ENCODE results near the gene TAF1B.
A peak's percentile ranks its signal among the peaks of the same experiment; 100 is the strongest.

DNA sequence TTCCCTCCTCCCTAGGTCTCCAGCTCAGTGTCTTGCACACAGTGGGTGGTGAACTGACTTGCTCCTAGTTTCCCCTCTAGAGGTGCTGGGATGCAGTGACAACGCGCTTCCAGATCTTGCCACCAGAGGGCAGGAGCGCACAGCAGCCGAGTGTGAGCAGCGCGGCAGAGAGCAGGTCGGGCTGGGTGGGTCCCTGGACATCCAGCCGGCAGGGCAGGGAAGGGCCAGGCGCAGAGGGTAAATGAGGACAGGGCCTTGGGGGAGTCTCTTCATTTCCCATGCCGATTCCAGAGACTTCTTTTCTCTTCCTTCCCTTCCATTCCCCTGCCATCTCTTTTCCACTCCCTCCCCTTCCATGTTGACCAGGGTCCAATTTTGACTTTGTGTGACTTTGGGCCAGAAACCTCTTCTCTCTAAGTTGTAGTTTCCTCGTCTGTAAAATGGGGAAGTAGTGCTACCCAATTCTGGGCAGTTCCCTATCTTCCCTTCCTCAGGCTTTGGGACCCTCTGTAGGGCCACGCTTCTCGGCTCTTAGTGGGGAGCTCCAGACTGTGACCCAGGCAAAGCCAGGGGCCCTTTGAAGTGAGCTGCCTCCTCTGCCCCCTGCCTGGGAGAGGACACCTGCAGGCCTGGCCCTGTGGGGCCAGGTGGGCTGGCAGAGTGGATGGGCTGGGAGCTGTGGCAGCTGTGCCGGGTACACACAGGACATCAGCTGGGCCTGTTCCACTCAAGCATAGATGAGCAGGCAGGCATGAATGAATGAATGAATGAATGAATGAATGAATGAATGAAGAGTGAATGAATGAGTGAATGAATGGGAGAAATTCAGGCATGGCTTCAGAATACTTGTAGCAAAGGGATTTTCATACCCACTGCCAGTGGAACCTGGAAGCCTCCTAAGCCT, 43.3 kb upstream of the TAF1B start:
- TF ChIP-seq, protein P1, sequence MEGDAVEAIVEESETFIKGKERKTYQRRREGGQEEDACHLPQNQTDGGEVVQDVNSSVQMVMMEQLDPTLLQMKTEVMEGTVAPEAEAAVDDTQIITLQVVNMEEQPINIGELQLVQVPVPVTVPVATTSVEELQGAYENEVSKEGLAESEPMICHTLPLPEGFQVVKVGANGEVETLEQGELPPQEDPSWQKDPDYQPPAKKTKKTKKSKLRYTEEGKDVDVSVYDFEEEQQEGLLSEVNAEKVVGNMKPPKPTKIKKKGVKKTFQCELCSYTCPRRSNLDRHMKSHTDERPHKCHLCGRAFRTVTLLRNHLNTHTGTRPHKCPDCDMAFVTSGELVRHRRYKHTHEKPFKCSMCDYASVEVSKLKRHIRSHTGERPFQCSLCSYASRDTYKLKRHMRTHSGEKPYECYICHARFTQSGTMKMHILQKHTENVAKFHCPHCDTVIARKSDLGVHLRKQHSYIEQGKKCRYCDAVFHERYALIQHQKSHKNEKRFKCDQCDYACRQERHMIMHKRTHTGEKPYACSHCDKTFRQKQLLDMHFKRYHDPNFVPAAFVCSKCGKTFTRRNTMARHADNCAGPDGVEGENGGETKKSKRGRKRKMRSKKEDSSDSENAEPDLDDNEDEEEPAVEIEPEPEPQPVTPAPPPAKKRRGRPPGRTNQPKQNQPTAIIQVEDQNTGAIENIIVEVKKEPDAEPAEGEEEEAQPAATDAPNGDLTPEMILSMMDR (IDR thresholded peaks at IDR 0.05; ENCODE audit: poor library complexity) = peak; percentile 94
- no peak for TF ChIP-seq EZH2 (IDR thresholded peaks at IDR 0.05; ENCODE audit: borderline replicate concordance)
